ENCODE data around the gene BNIP3. TPM values are rescaled to one million over a fixed set of nuclear protein-coding genes. Genes with fewer than 3 reads are reported as not detected.

The BNIP3 gene
- 10 to 100 TPM; 34.0 to 49.4 (median 39.1) TPM for polyA plus RNA-seq (ENCODE audit: insufficient read depth in 1 of 5, insufficient read length in 5 of 5, low replicate concordance in 1 of 5)
- long read RNA-seq, donor 1, transcript BNIP3-202 (5 exons, 3,066 nt), result minor isoform, 7 of 51 reads
- long read RNA-seq, donor 1, transcript BNIP3-203 (2 exons, 752 nt), result minor isoform, 5 of 51 reads
- long read RNA-seq, donor 1, transcript BNIP3-201 (6 exons, 2,861 nt), result major isoform, 33 of 51 reads
- long read RNA-seq, donor 1, partial matches to known transcripts, result 5 of 51 reads
- long read RNA-seq, donor 1, other reads (novel, unspliced or antisense), result 0 of 51 reads
- long read RNA-seq, donor 2, transcript BNIP3-201 (6 exons, 2,861 nt), result major isoform, 21 of 22 reads
- long read RNA-seq, donor 2, partial matches to known transcripts, result 0 of 22 reads
- long read RNA-seq, donor 2, other reads (novel, unspliced or antisense), result 0 of 22 reads
- long read RNA-seq, donor 3, transcript BNIP3-201 (6 exons, 2,861 nt), result major isoform, 18 of 41 reads
- long read RNA-seq, donor 3, partial matches to known transcripts, result 22 of 41 reads
- long read RNA-seq, donor 3, other reads (novel, unspliced or antisense), result 0 of 41 reads
- long read RNA-seq, donor 4, transcript BNIP3-201 (6 exons, 2,861 nt), result major isoform, 28 of 45 reads
- long read RNA-seq, donor 4, transcript BNIP3-202 (5 exons, 3,066 nt), result minor isoform, 6 of 45 reads
- long read RNA-seq, donor 4, partial matches to known transcripts, result 11 of 45 reads
- long read RNA-seq, donor 4, other reads (novel, unspliced or antisense), result 0 of 45 reads
- long read RNA-seq, donor 5, transcript BNIP3-201 (6 exons, 2,861 nt), result major isoform, 25 of 29 reads
- long read RNA-seq, donor 5, partial matches to known transcripts, result 0 of 29 reads
- long read RNA-seq, donor 5, other reads (novel, unspliced or antisense), result 0 of 29 reads
- long read RNA-seq, donor 6, transcript BNIP3-201 (6 exons, 2,861 nt), result major isoform, 35 of 54 reads
- long read RNA-seq, donor 6, partial matches to known transcripts, result 17 of 54 reads
- long read RNA-seq, donor 6, other reads (novel, unspliced or antisense), result 0 of 54 reads
- long read RNA-seq, donor 7, transcript BNIP3-201 (6 exons, 2,861 nt), result major isoform, 31 of 33 reads
- long read RNA-seq, donor 7, partial matches to known transcripts, result 0 of 33 reads
- long read RNA-seq, donor 7, other reads (novel, unspliced or antisense), result 0 of 33 reads
- long read RNA-seq, donor 8, transcript BNIP3-201 (6 exons, 2,861 nt), result major isoform, 8 of 8 reads
- long read RNA-seq, donor 8, partial matches to known transcripts, result 0 of 8 reads
- long read RNA-seq, donor 8, other reads (novel, unspliced or antisense), result 0 of 8 reads

GRCh38 chr10:131981429-131982184 lies at the start of gene BNIP3:
TSS of gene BNIP3 (minus strand) at chr10:131981923. CDS start at chr10:131981806, 117 bp downstream.
- DNase-seq, result peak; percentile 97

- peak in 1 of 2 donors; percentile 18 for DNase-seq
Measured at GRCh38 chr10:132030898-132031463, 49.3 kb upstream of the BNIP3 start.

GRCh38 chr10:132028706-132029105 lies 47.0 kb upstream of the BNIP3 start:
- no peak for DNase-seq

GRCh38 chr10:132027423-132027983 lies 45.8 kb upstream of the BNIP3 start:
- no peak for DNase-seq

GRCh38 chr10:132023092-132023811 lies 41.5 kb upstream of the BNIP3 start:
- DNase-seq, result peak; percentile 56 to 66

GRCh38 chr10:132022241-132022640 lies 40.5 kb upstream of the BNIP3 start:
- DNase-seq, result no peak

GRCh38 chr10:132021504-132022143 lies 39.9 kb upstream of the BNIP3 start:
- DNase-seq, result no peak

GRCh38 chr10:132021046-132021445 lies 39.3 kb upstream of the BNIP3 start:
- DNase-seq, result no peak

- no peak for DNase-seq
Measured at GRCh38 chr10:132020456-132020855, 38.7 kb upstream of the BNIP3 start.

- DNase-seq, result no peak
Measured at GRCh38 chr10:132019366-132019765, 37.6 kb upstream of the BNIP3 start.

GRCh38 chr10:132018446-132018845 lies 36.7 kb upstream of the BNIP3 start:
- no peak for DNase-seq

- DNase-seq, result no peak
Measured at GRCh38 chr10:132016514-132016913, 34.8 kb upstream of the BNIP3 start.

GRCh38 chr10:132011445-132011844 lies 29.7 kb upstream of the BNIP3 start:
- no peak for DNase-seq

GRCh38 chr10:132011024-132011423 lies 29.3 kb upstream of the BNIP3 start:
- no peak for DNase-seq

GRCh38 chr10:132010483-132010882 lies 28.8 kb upstream of the BNIP3 start:
- DNase-seq, result no peak

GRCh38 chr10:132009575-132009974 lies 27.9 kb upstream of the BNIP3 start:
- DNase-seq, result no peak

GRCh38 chr10:132007681-132008080 lies 26.0 kb upstream of the BNIP3 start:
- no peak for DNase-seq

- no peak for DNase-seq
Measured at GRCh38 chr10:132006966-132007365, 25.2 kb upstream of the BNIP3 start.

- no peak for DNase-seq
Measured at GRCh38 chr10:132005147-132005546, 23.4 kb upstream of the BNIP3 start.
